Endothelial cell of umbilical vein (primary cell): ENCODE data around the gene TTC21B. TPM values are rescaled to one million over a fixed set of nuclear protein-coding genes. Genes with fewer than 3 reads are reported as not detected.

Source experiments
- BruUV-seq: library from RNA; stranded (reverse); fragments of 400-500 nt; replicated peaks from 2 replicates; lab custom pipeline; 2021; lab: Mats Ljungman, UMichigan
- CTCF ChIA-PET: fragments of 300-600, 350-600 bp; sonication (Branson Sonifier 250); formaldehyde crosslinking; loops from one replicate; lab custom pipeline; 2021; ENCODE audit warnings: antibody characterized with exemption, inconsistent platforms; lab: Charles Lee
- POLR2A ChIA-PET: fragments of 300-600, 350-600 bp; sonication (Branson Sonifier 250); formaldehyde crosslinking; loops from one replicate; lab custom pipeline; 2021; ENCODE audit warnings: antibody characterized with exemption, inconsistent platforms; lab: Charles Lee
- DNase-seq: peaks from one replicate; pipeline ENCODE4 v3.0.0-alpha.2; 2011; ENCODE audit warnings: low read depth, low spot score
- FAIRE-seq: peaks from 2 replicates; lab custom pipeline; 2011; peaks lifted over from hg19 to GRCh38; lab: Jason Lieb, UNC
- H2AFZ ChIP-seq: 2 replicates; pipeline ENCODE4 v1.6.0; 2012; ENCODE audit warnings: low read depth, low read length, control low read depth, inconsistent platforms
- H3K27ac ChIP-seq: 2 replicates; pipeline ENCODE4 v1.5.1; 2011; ENCODE audit warnings: low read depth, mild to moderate bottlenecking, control low read depth, low read length, moderate library complexity; ENCODE audit not compliant: insufficient read depth
- H3K27me3 ChIP-seq, 2 experiments: 2 replicates each; pipeline versions ENCODE4 v1.6.0 to v1.6.1; 2011; ENCODE audit warnings: low read length in 2 of 2, mixed read lengths in 1 of 2; ENCODE audit not compliant: control insufficient read depth in 2 of 2, insufficient read depth in 2 of 2
- H3K36me3 ChIP-seq, 2 experiments: 2 replicates in 1 of 2; 3 replicates in 1 of 2; pipeline ENCODE4 v1.5.1; 2011; ENCODE audit warnings: low read length in 2 of 2, mild to moderate bottlenecking in 1 of 2, moderate library complexity in 1 of 2; ENCODE audit not compliant: control insufficient read depth in 2 of 2, insufficient read depth in 2 of 2; ENCODE audit errors: extremely low read depth in 1 of 2
- H3K4me1 ChIP-seq: 3 replicates; pipeline ENCODE4 v1.5.1; 2011; ENCODE audit warnings: mild to moderate bottlenecking, low read length; ENCODE audit not compliant: control insufficient read depth, insufficient read depth; ENCODE audit errors: extremely low read depth
- H3K4me2 ChIP-seq: 2 replicates; pipeline ENCODE4 v1.6.1; 2011; ENCODE audit warnings: low read length, control low read depth, mixed read lengths; ENCODE audit not compliant: insufficient read depth
- H3K4me3 ChIP-seq, 3 experiments: fragments of 200-600 bp in 1 of 3; sonication (generic), shearing (Covaris generic) in 1 of 3; replicated peaks in 1 of 3; 2 replicates each; pipeline ENCODE4 v1.5.1; 2011 to 2016; ENCODE audit warnings: control low read depth in 3 of 3, low read length in 3 of 3, mild to moderate bottlenecking in 2 of 3, inconsistent platforms in 1 of 3, low read depth in 1 of 3, moderate library complexity in 1 of 3; ENCODE audit not compliant: insufficient read depth in 1 of 3
- H3K79me2 ChIP-seq: 2 replicates; pipeline ENCODE4 v1.6.0; 2012; ENCODE audit warnings: low read length, inconsistent platforms; ENCODE audit not compliant: control insufficient read depth, insufficient read depth
- H3K9ac ChIP-seq: replicated peaks from 2 replicates; pipeline ENCODE3; 2011; ENCODE audit warnings: low read length, control low read depth; ENCODE audit not compliant: insufficient read depth; ENCODE audit errors: extremely low read depth
- H3K9me1 ChIP-seq: replicated peaks from 3 replicates; pipeline ENCODE4 v1.6.0; 2011; ENCODE audit warnings: mild to moderate bottlenecking, low read length; ENCODE audit not compliant: control insufficient read depth, insufficient read depth; ENCODE audit errors: extremely low read depth
- H3K9me3 ChIP-seq: replicated peaks from 2 replicates; pipeline ENCODE4 v1.5.1; 2012; ENCODE audit warnings: low read length, inconsistent platforms; ENCODE audit not compliant: control insufficient read depth, insufficient read depth
- H4K20me1 ChIP-seq: replicated peaks from 2 replicates; pipeline ENCODE3; 2011; ENCODE audit warnings: mild to moderate bottlenecking, low read length; ENCODE audit not compliant: control insufficient read depth, insufficient read depth; ENCODE audit errors: extremely low read depth
- CTCF ChIP-seq, 2 donors: IDR thresholded peaks; 1 replicate in 1 of 2; 2 replicates in 1 of 2; pipeline ENCODE4 v1.5.1; 2011; ENCODE audit warnings: low read length in 2 of 2, mild to moderate bottlenecking in 2 of 2, moderate library complexity in 2 of 2, control low read depth in 1 of 2, inconsistent platforms in 1 of 2, low read depth in 1 of 2; ENCODE audit not compliant: insufficient read depth in 1 of 2; ENCODE audit errors: extremely low read depth in 1 of 2
- EZH2 ChIP-seq: IDR thresholded peaks from 2 replicates; pipeline ENCODE4 v1.6.1; 2012; ENCODE audit warnings: borderline replicate concordance, low read depth, mild to moderate bottlenecking, moderate library complexity, low read length, inconsistent platforms; ENCODE audit not compliant: severe bottlenecking
- FOS ChIP-seq: IDR thresholded peaks from 2 replicates; pipeline ENCODE4 v1.6.1; 2011; ENCODE audit warnings: mild to moderate bottlenecking, low read length, moderate library complexity, borderline replicate concordance; ENCODE audit not compliant: insufficient read depth
- GATA2 ChIP-seq: IDR thresholded peaks from 2 replicates; pipeline ENCODE4 v1.7.0; 2011; ENCODE audit warnings: low read depth, mild to moderate bottlenecking, moderate library complexity, mixed read lengths, low read length; ENCODE audit not compliant: insufficient read length, insufficient read depth
- JUN ChIP-seq: IDR thresholded peaks from 2 replicates; pipeline ENCODE4 v1.6.1; 2011; ENCODE audit warnings: borderline replicate concordance, low read depth; ENCODE audit not compliant: insufficient read length, insufficient read depth
- MAX ChIP-seq: IDR thresholded peaks from 2 replicates; pipeline ENCODE4 v1.6.1; 2011; ENCODE audit not compliant: insufficient read depth, insufficient read length
- MYC ChIP-seq: IDR thresholded peaks from one replicate; pipeline ENCODE4 v1.6.1; 2011; ENCODE audit warnings: mild to moderate bottlenecking, low read depth, low read length
- POLR2A ChIP-seq: IDR thresholded peaks from 2 replicates; pipeline ENCODE4 v1.6.1; 2012; ENCODE audit warnings: low read depth, mild to moderate bottlenecking, control low read depth, low read length
- POLR2AphosphoS5 ChIP-seq: IDR thresholded peaks from 2 replicates; pipeline ENCODE4 v1.6.1; 2012; ENCODE audit warnings: low read depth, mild to moderate bottlenecking, control low read depth, low read length, moderate library complexity; ENCODE audit not compliant: insufficient read depth
- dilution Hi-C: fragments of 300-500 bp; cut with MboI; formaldehyde crosslinking; loops from one replicate; pipeline ENCODE4 v1.15.0; 2019; ENCODE audit warnings: low sequenced_read_pairs; ENCODE audit not compliant: extremely low pct_ligation_motif_present
- intact Hi-C: fragments of 100-400 bp; cut with micrococcal nuclease; formaldehyde crosslinking; loops from one replicate; pipeline ENCODE4 v1.10.0; 2022
- polyA plus RNA-seq, 4 experiments: library from polyadenylated mRNA; depleted of rRNA in 3 of 4; stranded (reverse) in 3 of 4; unstranded in 1 of 4; fragments of >200 nt; gene quantifications; 2 replicates each; pipeline versions ENCODE4 v1.2.1 to v1.2.3, GENCODE V29; 2011 to 2012; ENCODE audit warnings: missing spikeins in 1 of 4
- total RNA-seq: library from RNA; stranded (reverse); gene quantifications from 2 replicates; pipeline ENCODE4 v1.2.3, GENCODE V29; 2021

The TTC21B gene
- total and polyA plus RNA-seq, 2 donors (not counting 3 experiments of a cell fraction or from before 2014, with no cell fraction given) = 8.0 to 21.9 TPM

GRCh38 chr2:165844216-165844615 lies 109.4 kb downstream of the TTC21B start:
- DNase-seq (no peak), FAIRE-seq (no peak)
- no TSS peak for BruUV-seq
- intact Hi-C loops (no loop called here), dilution Hi-C loops (no loop called here)
- Histone ChIP-seq H3K4me3 (no peak overlapping the region), H4K20me1 (no peaks in the 10 kb centered on the region), H3K79me2 (no peaks in the 10 kb centered on the region), H3K36me3 (no peaks in the 10 kb centered on the region), H3K9me1 (no peaks in the 10 kb centered on the region), H3K9ac (no peak overlapping the region), H3K4me1 (no peaks in the 10 kb centered on the region), H2AFZ (no peak overlapping the region), H3K27ac (no peak overlapping the region), H3K4me2 (no peak overlapping the region), H3K27me3 (no peaks in the 10 kb centered on the region), H3K9me3 (no peaks in the 10 kb centered on the region)
- POLR2A ChIA-PET = no interaction called here
- CTCF ChIA-PET = interaction anchor here (1.8 kb wide), 1 partner anchor 30 kb away, joined by 7 read pairs; no protein-coding TSS in a partner anchor
- TF ChIP-seq FOS = no peak
- TF ChIP-seq EZH2 = no peak
- no peak for TF ChIP-seq POLR2A
- TF ChIP-seq GATA2 = no peak
- TF ChIP-seq MAX = no peak
- no peak for TF ChIP-seq POLR2AphosphoS5
- TF ChIP-seq JUN = no peak
- no peak for TF ChIP-seq MYC
- no peak for TF ChIP-seq CTCF (IDR thresholded peaks at IDR 0.05; ENCODE audit: extremely low read depth in 1 of 2, insufficient read depth in 1 of 2, low read depth in 1 of 2, low read length in 2 of 2)
